OCI-LY3 (cell line): ENCODE measurements around the gene PLCB2.

Experiments
- H2AFZ ChIP-seq: fragments of 200-600, 300-600 bp; shearing (Covaris generic); 2 replicates; pipeline ENCODE4 v1.6.0; 2014; ENCODE audit warnings: antibody characterized with exemption, low read depth, low read length
- H3K27ac ChIP-seq: fragments of 200-600, 300-600 bp; sonication (generic); 2 replicates; pipeline ENCODE4 v1.5.1; 2014; ENCODE audit warnings: mild to moderate bottlenecking, low read length, moderate library complexity, mixed read lengths
- H3K27me3 ChIP-seq: fragments of 200-600, 300-600 bp; sonication (generic); 2 replicates; pipeline ENCODE4 v1.6.1; 2014; ENCODE audit warnings: low read depth, low read length, mixed read lengths
- H3K36me3 ChIP-seq: fragments of 200-600, 300-600 bp; sonication (generic); replicated peaks from 2 replicates; pipeline ENCODE3; 2014; ENCODE audit warnings: low read depth, low read length, mixed read lengths
- H3K4me1 ChIP-seq: fragments of 300-600, 200-600 bp; sonication (generic); 2 replicates; pipeline ENCODE4 v1.6.1; 2014; ENCODE audit warnings: low read length, mixed read lengths
- H3K4me2 ChIP-seq: fragments of 200-600, 300-600 bp; sonication (generic); 2 replicates; pipeline ENCODE4 v1.6.1; 2014; ENCODE audit warnings: low read length, mixed read lengths
- H3K4me3 ChIP-seq: fragments of 300-600, 200-600 bp; sonication (generic); 2 replicates; pipeline ENCODE4 v1.5.1; 2014; ENCODE audit warnings: antibody characterized with exemption, mild to moderate bottlenecking, low read length, moderate library complexity
- H3K79me2 ChIP-seq: fragments of 300-600, 200-600 bp; shearing (Covaris generic); 2 replicates; pipeline ENCODE4 v1.6.1; 2014; ENCODE audit warnings: mild to moderate bottlenecking, low read length, mixed read lengths
- H3K9ac ChIP-seq: fragments of 300-600, 200-600 bp; shearing (Covaris generic); 2 replicates; pipeline ENCODE4 v1.6.0; 2014; ENCODE audit warnings: mild to moderate bottlenecking, low read length, moderate library complexity
- H3K9me3 ChIP-seq: fragments of 200-600, 300-600 bp; shearing (Covaris generic); 2 replicates; pipeline ENCODE4 v1.6.1; 2014; ENCODE audit warnings: low read length, mixed read lengths; ENCODE audit not compliant: insufficient read depth
- H4K20me1 ChIP-seq: fragments of 200-600, 300-600 bp; sonication (generic); 2 replicates; pipeline ENCODE4 v1.6.1; 2016; ENCODE audit warnings: low read length, mixed read lengths; ENCODE audit not compliant: insufficient read depth
- EZH2phosphoT487 ChIP-seq: fragments of 200-600 bp; shearing (Covaris generic); IDR thresholded peaks from 2 replicates; pipeline ENCODE4 v1.6.1; 2018; ENCODE audit warnings: antibody characterized with exemption, mixed run types, low read depth
- TF ChIP-seq, protein P1 (sequence below): fragments of 200-600, 300-600 bp; sonication (generic); IDR thresholded peaks from 2 replicates; pipeline ENCODE4 v1.5.1; 2014; ENCODE audit warnings: antibody characterized with exemption, low read length, low read depth

The PLCB2 gene

GRCh38 chr15:40336744-40337122 lies 29.0 kb upstream of the PLCB2 start:
- H3K4me2 ChIP-seq: peak overlapping the region; percentile 79
- H3K9ac ChIP-seq: peak overlapping the region; percentile 47
- no peak overlapping the region for H3K27ac ChIP-seq
- TF ChIP-seq EZH2phosphoT487: no peak
- TF ChIP-seq, protein P1, sequence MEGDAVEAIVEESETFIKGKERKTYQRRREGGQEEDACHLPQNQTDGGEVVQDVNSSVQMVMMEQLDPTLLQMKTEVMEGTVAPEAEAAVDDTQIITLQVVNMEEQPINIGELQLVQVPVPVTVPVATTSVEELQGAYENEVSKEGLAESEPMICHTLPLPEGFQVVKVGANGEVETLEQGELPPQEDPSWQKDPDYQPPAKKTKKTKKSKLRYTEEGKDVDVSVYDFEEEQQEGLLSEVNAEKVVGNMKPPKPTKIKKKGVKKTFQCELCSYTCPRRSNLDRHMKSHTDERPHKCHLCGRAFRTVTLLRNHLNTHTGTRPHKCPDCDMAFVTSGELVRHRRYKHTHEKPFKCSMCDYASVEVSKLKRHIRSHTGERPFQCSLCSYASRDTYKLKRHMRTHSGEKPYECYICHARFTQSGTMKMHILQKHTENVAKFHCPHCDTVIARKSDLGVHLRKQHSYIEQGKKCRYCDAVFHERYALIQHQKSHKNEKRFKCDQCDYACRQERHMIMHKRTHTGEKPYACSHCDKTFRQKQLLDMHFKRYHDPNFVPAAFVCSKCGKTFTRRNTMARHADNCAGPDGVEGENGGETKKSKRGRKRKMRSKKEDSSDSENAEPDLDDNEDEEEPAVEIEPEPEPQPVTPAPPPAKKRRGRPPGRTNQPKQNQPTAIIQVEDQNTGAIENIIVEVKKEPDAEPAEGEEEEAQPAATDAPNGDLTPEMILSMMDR: peak; percentile 77
- peaks cover 27% of the 10 kb centered on the region for H3K4me1 ChIP-seq
- no peaks in the 10 kb centered on the region for H3K27me3 ChIP-seq
- H3K9me3 ChIP-seq: no peaks in the 10 kb centered on the region
- H3K4me3 ChIP-seq: peak overlapping the region; percentile 76
- H4K20me1 ChIP-seq: no peaks in the 10 kb centered on the region
- H2AFZ ChIP-seq: peak overlapping the region; percentile 75
- H3K79me2 ChIP-seq: no peaks in the 10 kb centered on the region
- no peaks in the 10 kb centered on the region for H3K36me3 ChIP-seq

- no peaks in the 10 kb centered on the region for H3K27me3 ChIP-seq
- H3K9ac ChIP-seq: peak overlapping the region; percentile 47
- peak overlapping the region; percentile 76 for H3K4me3 ChIP-seq
- peak overlapping the region; percentile 79 for H3K4me2 ChIP-seq
- no peak for TF ChIP-seq EZH2phosphoT487
- H2AFZ ChIP-seq: peak overlapping the region; percentile 75
- H4K20me1 ChIP-seq: no peaks in the 10 kb centered on the region
- H3K79me2 ChIP-seq: no peaks in the 10 kb centered on the region
- H3K4me1 ChIP-seq: peaks cover 27% of the 10 kb centered on the region
- H3K9me3 ChIP-seq: no peaks in the 10 kb centered on the region
- peaks cover 4% of the 10 kb centered on the region for H3K36me3 ChIP-seq
- H3K27ac ChIP-seq: no peak overlapping the region
Measured at GRCh38 chr15:40335938-40336743, 28.4 kb upstream of the PLCB2 start.

DNA sequence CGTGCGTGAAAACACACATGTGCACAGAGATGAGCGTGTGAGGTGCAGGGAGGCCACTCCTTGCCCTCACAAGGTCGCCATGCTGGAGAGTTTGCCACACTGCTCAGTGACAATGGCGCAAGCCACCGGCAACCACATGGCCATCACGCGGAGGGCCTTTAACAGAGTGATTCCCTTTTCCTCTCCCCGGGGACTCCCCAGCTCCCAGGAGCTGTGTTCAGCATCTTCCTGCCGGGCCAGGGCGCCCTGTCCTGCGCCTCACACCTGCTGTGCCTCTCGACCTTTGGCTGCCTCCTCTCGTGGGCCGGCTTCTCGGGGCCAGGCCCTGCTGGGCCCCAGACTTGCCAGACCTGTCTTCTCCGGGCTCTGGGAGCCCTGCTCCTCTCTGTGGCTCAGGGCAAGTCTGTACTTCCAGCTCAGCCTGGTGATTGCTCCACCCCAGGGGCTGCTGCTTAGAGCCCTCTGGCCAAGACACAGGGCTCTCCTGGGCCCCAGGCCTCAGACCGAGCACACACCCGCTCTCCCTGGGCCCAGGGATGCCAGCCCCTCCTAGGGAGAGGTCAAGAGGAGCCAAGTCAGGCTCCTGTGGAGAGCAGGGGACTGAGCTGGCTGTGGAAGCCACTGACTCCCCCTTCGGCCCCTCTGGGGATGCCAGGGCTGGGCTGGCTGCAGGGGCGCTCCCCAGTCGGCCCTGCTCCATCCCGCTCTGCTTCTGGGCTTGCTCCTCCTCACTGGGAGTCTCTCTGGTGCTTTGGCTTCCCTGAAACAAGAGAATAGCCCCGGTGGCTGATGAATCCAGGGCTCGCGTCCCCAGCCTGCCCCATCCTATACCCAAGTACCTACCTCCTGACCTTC lies 27.4 kb upstream of the PLCB2 start:
- Histone ChIP-seq H3K79me2 (no peaks in the 10 kb centered on the region), H4K20me1 (no peaks in the 10 kb centered on the region), H3K27me3 (no peaks in the 10 kb centered on the region), H3K4me2 (no peak overlapping the region), H3K4me1 (peaks cover 32% of the 10 kb centered on the region), H3K4me3 (no peak overlapping the region), H3K9me3 (no peaks in the 10 kb centered on the region), H3K9ac (no peak overlapping the region), H3K27ac (no peak overlapping the region), H3K36me3 (peaks cover 4% of the 10 kb centered on the region), H2AFZ (no peak overlapping the region)
- TF ChIP-seq EZH2phosphoT487: no peak
- TF ChIP-seq, protein P1: no peak

DNA sequence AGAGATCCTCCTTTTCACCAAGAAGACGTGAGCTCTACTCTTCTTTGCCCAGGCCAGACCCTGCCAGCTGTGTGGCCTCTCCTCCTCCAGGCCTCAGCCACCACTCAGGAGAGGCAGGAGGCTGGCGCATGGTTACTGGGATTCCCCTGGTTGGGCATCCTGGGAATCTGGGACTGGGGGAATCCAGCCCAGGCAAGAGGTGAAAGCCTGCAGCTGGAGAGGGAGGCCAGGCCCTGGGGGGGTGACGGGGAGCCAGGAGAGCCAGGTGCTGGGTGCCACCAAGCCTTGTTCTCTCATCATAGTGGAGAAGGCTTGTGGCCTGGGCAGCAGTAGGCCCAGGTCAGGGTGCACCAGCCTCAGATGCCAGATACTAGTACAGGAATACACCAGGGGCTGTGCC lies 26.8 kb upstream of the PLCB2 start:
- H3K36me3 ChIP-seq: peaks cover 6% of the 10 kb centered on the region
- H3K27ac ChIP-seq: no peak overlapping the region
- H2AFZ ChIP-seq: peak overlapping the region; percentile 66; the same call in 1 of the 2 replicates
- no peaks in the 10 kb centered on the region for H4K20me1 ChIP-seq
- TF ChIP-seq, protein P1: no peak
- no peak for TF ChIP-seq EZH2phosphoT487
- H3K4me1 ChIP-seq: peaks cover 36% of the 10 kb centered on the region
- no peaks in the 10 kb centered on the region for H3K9me3 ChIP-seq
- H3K79me2 ChIP-seq: no peaks in the 10 kb centered on the region
- no peaks in the 10 kb centered on the region for H3K27me3 ChIP-seq
- no peak overlapping the region for H3K9ac ChIP-seq
- H3K4me3 ChIP-seq: no peak overlapping the region
- H3K4me2 ChIP-seq: no peak overlapping the region
